Measurements from ENCODE around the gene PIK3AP1. TPM values are rescaled to one million over a fixed set of nuclear protein-coding genes. Genes with fewer than 3 reads are reported as not detected.

Gene PIK3AP1
- total and polyA plus RNA-seq, 2 of the 13 experiments (the other 11 are each of a cell fraction or from before 2014, with no cell fraction given) = 3.6 to 13.8 TPM

DNA sequence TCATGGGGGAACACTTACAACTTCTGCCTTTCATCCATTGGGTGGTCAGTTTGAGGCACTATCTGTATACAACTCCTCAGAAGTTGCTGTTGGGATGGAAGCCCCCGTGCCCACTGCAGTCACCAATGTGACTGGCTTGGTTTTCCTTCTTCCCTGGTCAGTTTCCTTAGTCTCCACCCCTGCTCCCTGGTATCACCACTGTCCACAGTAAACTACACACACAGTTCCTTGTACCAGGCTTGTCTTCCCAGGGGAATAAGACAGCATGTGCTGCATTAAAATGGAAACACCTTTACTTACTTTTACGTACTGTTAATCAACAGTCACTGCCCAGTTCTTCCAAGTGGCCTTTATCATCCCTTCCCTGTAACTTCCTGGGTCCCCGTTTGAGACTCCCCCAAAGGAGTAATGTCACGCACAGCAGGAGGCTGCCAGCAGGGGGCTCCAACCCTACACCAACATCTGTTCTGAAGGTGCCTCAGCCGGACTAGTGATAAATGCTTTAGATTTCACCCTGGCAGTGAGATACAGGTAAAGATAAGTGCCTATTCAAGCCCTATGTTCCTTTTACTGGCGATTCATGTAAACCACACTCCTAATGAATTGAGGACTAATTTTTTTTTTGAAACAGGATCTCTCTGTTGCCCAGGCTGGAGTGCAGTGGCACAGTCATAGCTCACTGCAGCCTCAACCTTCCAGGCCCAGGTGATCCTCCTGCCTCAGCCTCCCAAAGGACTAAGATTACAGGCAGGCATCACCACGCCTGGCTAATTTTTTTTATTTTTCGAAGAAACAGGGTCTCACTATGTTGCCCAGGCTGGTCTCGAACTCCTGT is 45.3 kb upstream of the PIK3AP1 start (continued):
- TF ChIP-seq, protein P1, sequence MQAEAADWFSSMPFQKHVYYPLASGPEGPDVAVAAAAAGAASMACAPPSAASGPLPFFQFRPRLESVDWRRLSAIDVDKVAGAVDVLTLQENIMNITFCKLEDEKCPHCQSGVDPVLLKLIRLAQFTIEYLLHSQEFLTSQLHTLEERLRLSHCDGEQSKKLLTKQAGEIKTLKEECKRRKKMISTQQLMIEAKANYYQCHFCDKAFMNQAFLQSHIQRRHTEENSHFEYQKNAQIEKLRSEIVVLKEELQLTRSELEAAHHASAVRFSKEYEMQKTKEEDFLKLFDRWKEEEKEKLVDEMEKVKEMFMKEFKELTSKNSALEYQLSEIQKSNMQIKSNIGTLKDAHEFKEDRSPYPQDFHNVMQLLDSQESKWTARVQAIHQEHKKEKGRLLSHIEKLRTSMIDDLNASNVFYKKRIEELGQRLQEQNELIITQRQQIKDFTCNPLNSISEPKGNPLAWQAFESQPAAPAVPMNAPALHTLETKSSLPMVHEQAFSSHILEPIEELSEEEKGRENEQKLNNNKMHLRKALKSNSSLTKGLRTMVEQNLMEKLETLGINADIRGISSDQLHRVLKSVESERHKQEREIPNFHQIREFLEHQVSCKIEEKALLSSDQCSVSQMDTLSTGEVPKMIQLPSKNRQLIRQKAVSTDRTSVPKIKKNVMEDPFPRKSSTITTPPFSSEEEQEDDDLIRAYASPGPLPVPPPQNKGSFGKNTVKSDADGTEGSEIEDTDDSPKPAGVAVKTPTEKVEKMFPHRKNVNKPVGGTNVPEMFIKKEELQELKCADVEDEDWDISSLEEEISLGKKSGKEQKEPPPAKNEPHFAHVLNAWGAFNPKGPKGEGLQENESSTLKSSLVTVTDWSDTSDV (CRISPR knock-in tag; IDR thresholded peaks at IDR 0.05) = no peak
- TF ChIP-seq, protein P2, sequence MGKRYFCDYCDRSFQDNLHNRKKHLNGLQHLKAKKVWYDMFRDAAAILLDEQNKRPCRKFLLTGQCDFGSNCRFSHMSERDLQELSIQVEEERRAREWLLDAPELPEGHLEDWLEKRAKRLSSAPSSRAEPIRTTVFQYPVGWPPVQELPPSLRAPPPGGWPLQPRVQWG (CRISPR knock-in tag; IDR thresholded peaks at IDR 0.05; ENCODE audit: borderline replicate concordance, low read depth) = no peak
- TF ChIP-seq RARA (CRISPR knock-in tag; IDR thresholded peaks at IDR 0.05) = no peak
- TF ChIP-seq ZNF430 (CRISPR knock-in tag; IDR thresholded peaks at IDR 0.05) = no peak
- TF ChIP-seq TCF12 (IDR thresholded peaks at IDR 0.05) = no peak
- no peak for TF ChIP-seq TCF12 (CRISPR knock-in tag; IDR thresholded peaks at IDR 0.05)
- TF ChIP-seq, protein P3, sequence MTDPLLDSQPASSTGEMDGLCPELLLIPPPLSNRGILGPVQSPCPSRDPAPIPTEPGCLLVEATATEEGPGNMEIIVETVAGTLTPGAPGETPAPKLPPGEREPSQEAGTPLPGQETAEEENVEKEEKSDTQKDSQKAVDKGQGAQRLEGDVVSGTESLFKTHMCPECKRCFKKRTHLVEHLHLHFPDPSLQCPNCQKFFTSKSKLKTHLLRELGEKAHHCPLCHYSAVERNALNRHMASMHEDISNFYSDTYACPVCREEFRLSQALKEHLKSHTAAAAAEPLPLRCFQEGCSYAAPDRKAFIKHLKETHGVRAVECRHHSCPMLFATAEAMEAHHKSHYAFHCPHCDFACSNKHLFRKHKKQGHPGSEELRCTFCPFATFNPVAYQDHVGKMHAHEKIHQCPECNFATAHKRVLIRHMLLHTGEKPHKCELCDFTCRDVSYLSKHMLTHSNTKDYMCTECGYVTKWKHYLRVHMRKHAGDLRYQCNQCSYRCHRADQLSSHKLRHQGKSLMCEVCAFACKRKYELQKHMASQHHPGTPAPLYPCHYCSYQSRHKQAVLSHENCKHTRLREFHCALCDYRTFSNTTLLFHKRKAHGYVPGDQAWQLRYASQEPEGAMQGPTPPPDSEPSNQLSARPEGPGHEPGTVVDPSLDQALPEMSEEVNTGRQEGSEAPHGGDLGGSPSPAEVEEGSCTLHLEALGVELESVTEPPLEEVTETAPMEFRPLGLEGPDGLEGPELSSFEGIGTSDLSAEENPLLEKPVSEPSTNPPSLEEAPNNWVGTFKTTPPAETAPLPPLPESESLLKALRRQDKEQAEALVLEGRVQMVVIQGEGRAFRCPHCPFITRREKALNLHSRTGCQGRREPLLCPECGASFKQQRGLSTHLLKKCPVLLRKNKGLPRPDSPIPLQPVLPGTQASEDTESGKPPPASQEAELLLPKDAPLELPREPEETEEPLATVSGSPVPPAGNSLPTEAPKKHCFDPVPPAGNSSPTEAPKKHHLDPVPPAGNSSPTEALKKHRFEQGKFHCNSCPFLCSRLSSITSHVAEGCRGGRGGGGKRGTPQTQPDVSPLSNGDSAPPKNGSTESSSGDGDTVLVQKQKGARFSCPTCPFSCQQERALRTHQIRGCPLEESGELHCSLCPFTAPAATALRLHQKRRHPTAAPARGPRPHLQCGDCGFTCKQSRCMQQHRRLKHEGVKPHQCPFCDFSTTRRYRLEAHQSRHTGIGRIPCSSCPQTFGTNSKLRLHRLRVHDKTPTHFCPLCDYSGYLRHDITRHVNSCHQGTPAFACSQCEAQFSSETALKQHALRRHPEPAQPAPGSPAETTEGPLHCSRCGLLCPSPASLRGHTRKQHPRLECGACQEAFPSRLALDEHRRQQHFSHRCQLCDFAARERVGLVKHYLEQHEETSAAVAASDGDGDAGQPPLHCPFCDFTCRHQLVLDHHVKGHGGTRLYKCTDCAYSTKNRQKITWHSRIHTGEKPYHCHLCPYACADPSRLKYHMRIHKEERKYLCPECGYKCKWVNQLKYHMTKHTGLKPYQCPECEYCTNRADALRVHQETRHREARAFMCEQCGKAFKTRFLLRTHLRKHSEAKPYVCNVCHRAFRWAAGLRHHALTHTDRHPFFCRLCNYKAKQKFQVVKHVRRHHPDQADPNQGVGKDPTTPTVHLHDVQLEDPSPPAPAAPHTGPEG (CRISPR knock-in tag; IDR thresholded peaks at IDR 0.05) = no peak
- TF ChIP-seq XRCC5 (optimal IDR thresholded peaks at IDR 0.05; ENCODE audit: low read length) = peak; percentile 67
- TF ChIP-seq ZNF567 (CRISPR knock-in tag; IDR thresholded peaks at IDR 0.05; ENCODE audit: borderline replicate concordance) = no peak
- TF ChIP-seq SP140L (CRISPR knock-in tag; IDR thresholded peaks at IDR 0.05; ENCODE audit: borderline replicate concordance) = no peak
- TF ChIP-seq STAG1 (CRISPR knock-in tag; IDR thresholded peaks at IDR 0.05) = peak; percentile 94
- no peak for TF ChIP-seq ZNF879 (CRISPR knock-in tag; IDR thresholded peaks at IDR 0.05)
- no peak for TF ChIP-seq ZFP90 (CRISPR knock-in tag; IDR thresholded peaks at IDR 0.05; ENCODE audit: borderline replicate concordance)
- no peak for TF ChIP-seq REL (CRISPR knock-in tag; conservative IDR thresholded peaks at IDR 0.05)
- TF ChIP-seq ZMYM3 (CRISPR knock-in tag; IDR thresholded peaks at IDR 0.05) = 0 out of 2 replicates have a peak, but pooled peaks have one; percentile 29
- no peak for TF ChIP-seq ELF4 (CRISPR knock-in tag; IDR thresholded peaks at IDR 0.05; ENCODE audit: borderline replicate concordance)
- no peak for TF ChIP-seq MBNL3 (CRISPR knock-in tag; conservative IDR thresholded peaks at IDR 0.05)
- TF ChIP-seq, protein P4, sequence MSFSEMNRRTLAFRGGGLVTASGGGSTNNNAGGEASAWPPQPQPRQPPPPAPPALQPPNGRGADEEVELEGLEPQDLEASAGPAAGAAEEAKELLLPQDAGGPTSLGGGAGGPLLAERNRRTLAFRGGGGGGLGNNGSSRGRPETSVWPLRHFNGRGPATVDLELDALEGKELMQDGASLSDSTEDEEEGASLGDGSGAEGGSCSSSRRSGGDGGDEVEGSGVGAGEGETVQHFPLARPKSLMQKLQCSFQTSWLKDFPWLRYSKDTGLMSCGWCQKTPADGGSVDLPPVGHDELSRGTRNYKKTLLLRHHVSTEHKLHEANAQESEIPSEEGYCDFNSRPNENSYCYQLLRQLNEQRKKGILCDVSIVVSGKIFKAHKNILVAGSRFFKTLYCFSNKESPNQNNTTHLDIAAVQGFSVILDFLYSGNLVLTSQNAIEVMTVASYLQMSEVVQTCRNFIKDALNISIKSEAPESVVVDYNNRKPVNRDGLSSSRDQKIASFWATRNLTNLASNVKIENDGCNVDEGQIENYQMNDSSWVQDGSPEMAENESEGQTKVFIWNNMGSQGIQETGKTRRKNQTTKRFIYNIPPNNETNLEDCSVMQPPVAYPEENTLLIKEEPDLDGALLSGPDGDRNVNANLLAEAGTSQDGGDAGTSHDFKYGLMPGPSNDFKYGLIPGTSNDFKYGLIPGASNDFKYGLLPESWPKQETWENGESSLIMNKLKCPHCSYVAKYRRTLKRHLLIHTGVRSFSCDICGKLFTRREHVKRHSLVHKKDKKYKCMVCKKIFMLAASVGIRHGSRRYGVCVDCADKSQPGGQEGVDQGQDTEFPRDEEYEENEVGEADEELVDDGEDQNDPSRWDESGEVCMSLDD (CRISPR knock-in tag; IDR thresholded peaks at IDR 0.05; ENCODE audit: borderline replicate concordance) = no peak
